Astrocyte of the cerebellum (primary cell): ENCODE results near the gene CERT1.

ENCODE experiments used
- DNase-seq: peaks from one replicate; pipeline ENCODE4 v3.0.0-alpha.2; 2011; ENCODE audit warnings: low read depth
- H3K4me3 ChIP-seq: 2 replicates; pipeline ENCODE4 v1.5.1; 2011; ENCODE audit warnings: mild to moderate bottlenecking, low read depth, low read length, moderate library complexity
- in situ Hi-C: cut with HindIII; loops from 2 replicates; pipeline ENCODE4 v1.10.0; 2017; ENCODE audit warnings: low sequenced_read_pairs
- TF ChIP-seq, protein P1 (sequence below): IDR thresholded peaks from 2 replicates; pipeline ENCODE4 v1.5.1; 2012; ENCODE audit warnings: low read length, low read depth, moderate library complexity, mild to moderate bottlenecking; ENCODE audit errors: missing control alignments

Gene CERT1

DNA sequence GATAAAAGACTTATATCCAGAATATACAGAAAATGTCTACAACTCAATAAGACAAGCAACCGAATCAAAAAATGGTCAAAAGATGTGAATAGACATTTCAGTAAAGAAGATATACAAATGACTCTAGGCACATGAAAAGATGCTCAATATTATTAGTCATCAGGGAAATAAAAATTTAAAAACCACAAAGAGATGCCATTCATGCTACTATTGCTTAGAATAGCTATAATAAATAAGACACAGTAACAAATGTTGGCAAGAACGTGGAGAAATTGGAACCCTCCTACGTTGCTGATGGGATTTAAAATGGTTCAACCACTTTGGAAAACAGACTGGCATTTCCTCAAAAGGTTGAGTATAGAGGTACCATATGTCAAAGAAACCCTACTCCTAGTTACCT, 40.0 kb upstream of the CERT1 start:
- no peak for DNase-seq
- no peak overlapping the region for H3K4me3 ChIP-seq
- TF ChIP-seq, protein P1, sequence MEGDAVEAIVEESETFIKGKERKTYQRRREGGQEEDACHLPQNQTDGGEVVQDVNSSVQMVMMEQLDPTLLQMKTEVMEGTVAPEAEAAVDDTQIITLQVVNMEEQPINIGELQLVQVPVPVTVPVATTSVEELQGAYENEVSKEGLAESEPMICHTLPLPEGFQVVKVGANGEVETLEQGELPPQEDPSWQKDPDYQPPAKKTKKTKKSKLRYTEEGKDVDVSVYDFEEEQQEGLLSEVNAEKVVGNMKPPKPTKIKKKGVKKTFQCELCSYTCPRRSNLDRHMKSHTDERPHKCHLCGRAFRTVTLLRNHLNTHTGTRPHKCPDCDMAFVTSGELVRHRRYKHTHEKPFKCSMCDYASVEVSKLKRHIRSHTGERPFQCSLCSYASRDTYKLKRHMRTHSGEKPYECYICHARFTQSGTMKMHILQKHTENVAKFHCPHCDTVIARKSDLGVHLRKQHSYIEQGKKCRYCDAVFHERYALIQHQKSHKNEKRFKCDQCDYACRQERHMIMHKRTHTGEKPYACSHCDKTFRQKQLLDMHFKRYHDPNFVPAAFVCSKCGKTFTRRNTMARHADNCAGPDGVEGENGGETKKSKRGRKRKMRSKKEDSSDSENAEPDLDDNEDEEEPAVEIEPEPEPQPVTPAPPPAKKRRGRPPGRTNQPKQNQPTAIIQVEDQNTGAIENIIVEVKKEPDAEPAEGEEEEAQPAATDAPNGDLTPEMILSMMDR, result no peak
- in situ Hi-C loops, result no loop called here

DNA sequence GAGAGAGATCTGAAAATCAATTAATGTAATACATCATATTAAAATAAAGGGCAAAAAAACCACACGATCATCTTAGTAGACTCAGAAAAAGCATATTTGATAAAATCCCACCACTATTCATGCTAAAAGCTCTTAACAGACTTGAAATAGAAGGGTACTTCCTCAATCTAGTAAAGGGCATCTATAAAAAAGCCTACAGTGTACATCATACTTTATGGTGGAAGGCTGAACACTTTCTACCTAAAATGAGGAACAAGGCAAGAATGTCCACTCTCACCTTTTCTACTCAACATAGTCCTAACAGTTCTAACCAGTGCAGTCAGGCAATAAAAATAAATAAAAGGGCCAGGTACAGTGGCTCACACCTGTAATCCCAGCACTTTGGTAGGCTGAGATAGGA, 39.2 kb upstream of the CERT1 start:
- TF ChIP-seq, protein P1, result no peak
- H3K4me3 ChIP-seq, result no peak overlapping the region
- DNase-seq, result no peak
- in situ Hi-C loops, result no loop called here

DNA sequence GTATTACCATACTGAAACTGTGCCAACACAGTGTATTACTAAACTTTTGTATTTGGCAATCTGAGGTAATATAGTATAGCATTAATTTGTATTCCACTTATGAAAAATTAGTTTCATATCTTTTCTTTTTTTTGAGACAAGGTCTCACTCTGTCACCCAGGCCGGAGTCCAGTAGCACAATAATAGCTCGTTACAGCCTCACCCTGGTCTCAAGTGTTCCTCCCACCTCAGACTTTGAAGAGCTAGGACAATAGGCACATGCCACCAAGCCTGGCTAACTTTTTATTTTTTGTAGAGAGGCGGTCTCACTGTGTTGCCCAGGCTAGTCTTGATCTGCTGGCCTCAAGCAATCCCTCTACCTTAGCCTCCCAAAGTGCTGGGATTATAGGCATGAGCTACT, 36.4 kb upstream of the CERT1 start:
- in situ Hi-C loops, result no loop called here

DNA sequence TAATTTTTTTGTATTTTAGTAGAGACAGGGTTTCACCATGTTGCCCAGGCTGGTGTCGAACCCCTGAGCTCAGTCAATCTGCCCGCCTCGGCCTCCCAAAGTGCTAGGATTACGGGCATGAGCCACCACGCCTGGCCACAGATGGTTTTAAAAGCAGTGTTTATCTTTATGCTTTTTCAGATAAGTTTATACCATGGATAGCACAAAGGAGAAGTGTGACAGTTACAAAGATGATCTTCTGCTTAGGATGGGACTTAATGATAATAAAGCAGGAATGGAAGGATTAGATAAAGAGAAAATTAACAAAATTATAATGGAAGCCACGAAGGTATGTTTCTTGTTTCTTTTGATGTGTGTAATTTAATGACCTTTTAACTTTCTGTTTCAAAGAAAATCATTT, 35.4 kb upstream of the CERT1 start:
- in situ Hi-C loops, result no loop called here
- TF ChIP-seq, protein P1, result no peak
- H3K4me3 ChIP-seq, result no peak overlapping the region
- no peak for DNase-seq

More for the DNA sequence above, 36.4 kb upstream of the CERT1 start:
- H3K4me3 ChIP-seq, result no peak overlapping the region
- DNase-seq, result no peak
- TF ChIP-seq, protein P1, result no peak

DNA sequence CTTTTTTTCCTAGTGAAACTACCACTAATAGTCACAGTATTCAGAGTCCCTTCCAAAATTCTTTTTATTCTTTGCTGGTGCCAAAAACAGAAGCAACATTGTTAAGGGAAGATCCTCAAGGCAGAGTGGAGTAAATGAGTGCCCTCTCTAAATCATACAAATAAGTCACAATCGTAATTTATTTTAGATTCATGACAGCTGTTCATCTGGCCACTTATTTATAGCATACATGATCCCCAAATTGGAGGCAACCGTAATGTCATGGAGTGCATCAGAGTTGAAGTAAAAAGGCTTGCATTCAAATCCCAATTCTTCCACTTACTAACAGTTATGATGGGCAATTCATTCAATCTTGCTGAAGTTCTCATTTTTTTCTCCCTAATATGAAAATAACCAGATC, 33.7 kb upstream of the CERT1 start:
- in situ Hi-C loops, result no loop called here

DNA sequence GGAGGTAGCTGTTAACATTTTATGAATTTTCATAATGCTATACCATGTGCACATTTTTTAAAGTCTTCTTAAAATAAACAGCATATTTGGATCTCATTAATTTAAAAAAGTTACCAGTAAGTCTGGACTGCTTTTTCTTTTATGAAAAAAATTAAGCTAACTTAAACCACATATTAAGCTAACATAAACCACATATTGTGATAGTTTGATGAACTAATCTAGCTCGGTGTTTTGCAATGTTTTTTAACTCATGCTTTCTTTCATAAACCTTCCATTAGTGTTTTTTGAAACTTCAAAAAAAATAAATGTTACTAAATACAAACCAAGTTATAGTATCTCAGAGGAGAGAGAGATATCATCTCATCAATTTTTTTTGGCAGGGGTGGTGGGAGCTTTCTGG, 26.8 kb upstream of the CERT1 start:
- DNase-seq, result no peak
- no peak overlapping the region for H3K4me3 ChIP-seq
- in situ Hi-C loops, result no loop called here
- TF ChIP-seq, protein P1, result no peak

More for the DNA sequence above, 33.7 kb upstream of the CERT1 start:
- no peak overlapping the region for H3K4me3 ChIP-seq
- no peak for DNase-seq
- TF ChIP-seq, protein P1, result no peak
